ENCODE data around the gene MOB3A. TPM values are rescaled to one million over a fixed set of nuclear protein-coding genes. Genes with fewer than 3 reads are reported as not detected.
A peak's percentile ranks its signal among the peaks of the same experiment; 100 is the strongest.

Gene MOB3A
- polyA plus RNA-seq, 1 of the 3 experiments (the other 2 are of a cell fraction): 24.1 TPM

DNA sequence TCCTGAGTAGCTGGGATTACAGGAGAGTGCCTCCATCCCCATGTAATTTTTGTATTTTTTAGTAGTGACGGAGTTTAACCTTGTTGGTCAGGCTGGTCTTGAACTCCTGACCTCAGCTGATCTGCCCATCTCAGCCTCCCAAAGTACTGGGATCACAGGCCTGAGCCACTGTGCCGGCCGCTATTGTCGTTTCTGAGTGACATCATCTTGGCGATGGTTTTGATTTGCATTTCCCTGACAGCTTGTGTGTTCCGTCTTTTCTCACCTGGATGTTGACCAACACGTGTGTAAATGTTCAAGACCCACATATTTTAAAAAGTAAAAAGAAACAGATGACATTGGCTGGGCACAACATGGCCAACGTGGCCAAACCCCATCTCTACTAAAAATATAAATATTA is 32.3 kb downstream of the MOB3A start:
- POLR2A ChIA-PET: no interaction called here
- Histone ChIP-seq H3K27me3 (ENCODE audit: insufficient read depth) (no peaks in the 10 kb centered on the region), H3K4me3 (ENCODE audit: low read depth in 2 of 2, low read length in 1 of 2) (no peak overlapping the region), H3K79me2 (ENCODE audit: insufficient read depth) (no peaks in the 10 kb centered on the region; the same call in 1 of the 2 replicates), H3K9me3 (no peaks in the 10 kb centered on the region), H3K27ac (ENCODE audit: low read depth in 2 of 2, low read length in 1 of 2) (no peak overlapping the region), H4K20me1 (ENCODE audit: insufficient read depth) (no peaks in the 10 kb centered on the region), H3K4me2 (no peak overlapping the region), H3F3A (replicated peaks; ENCODE audit: insufficient read depth) (peaks cover 11% of the 10 kb centered on the region), H3K4me1 (ENCODE audit: control insufficient read depth in 1 of 2, insufficient read depth in 2 of 2, low read depth in 1 of 2, low read length in 1 of 2) (peaks cover 25 to 40% of the 10 kb centered on the region in 2 experiments; a peak in 3 of 4 replicates), H3K9ac (no peak overlapping the region), H2AFZ (ENCODE audit: low read depth) (no peak overlapping the region), H3K36me3 (replicated peaks in 1 of 2; ENCODE audit: control insufficient read depth in 1 of 2, insufficient read depth in 2 of 2, low read length in 1 of 2) (no peaks in the 10 kb centered on the region), H3K9me2 (no peaks in the 10 kb centered on the region)
- TF ChIP-seq FOXM1 (IDR thresholded peaks at IDR 0.05; ENCODE audit: low read depth) (no peak), SMC3 (IDR thresholded peaks at IDR 0.05; ENCODE audit: low read depth, low read length) (no peak), FOXJ3 (CRISPR knock-in tag; IDR thresholded peaks at IDR 0.05) (no peak), EZH2phosphoT487 (IDR thresholded peaks at IDR 0.05; ENCODE audit: borderline replicate concordance, low read depth) (no peak), EP300 (IDR thresholded peaks at IDR 0.05; ENCODE audit: borderline replicate concordance in 1 of 2, low read depth in 1 of 2, low read length in 1 of 2) (no peak), ELF1 (IDR thresholded peaks at IDR 0.05) (no peak), NFIC (IDR thresholded peaks at IDR 0.05; ENCODE audit: borderline replicate concordance) (no peak), RCOR1 (IDR thresholded peaks at IDR 0.05; ENCODE audit: low read length) (no peak), RXRA (IDR thresholded peaks at IDR 0.05; ENCODE audit: borderline replicate concordance, low read depth) (no peak), SIN3A (IDR thresholded peaks at IDR 0.05; ENCODE audit: borderline replicate concordance, low read depth, low read length) (no peak), RFX5 (IDR thresholded peaks at IDR 0.05; ENCODE audit: low read length) (no peak), TCF12 (IDR thresholded peaks at IDR 0.05) (no peak), RAD21 (IDR thresholded peaks at IDR 0.05; ENCODE audit: low read length) (no peak)
- TF ChIP-seq, protein P1, sequence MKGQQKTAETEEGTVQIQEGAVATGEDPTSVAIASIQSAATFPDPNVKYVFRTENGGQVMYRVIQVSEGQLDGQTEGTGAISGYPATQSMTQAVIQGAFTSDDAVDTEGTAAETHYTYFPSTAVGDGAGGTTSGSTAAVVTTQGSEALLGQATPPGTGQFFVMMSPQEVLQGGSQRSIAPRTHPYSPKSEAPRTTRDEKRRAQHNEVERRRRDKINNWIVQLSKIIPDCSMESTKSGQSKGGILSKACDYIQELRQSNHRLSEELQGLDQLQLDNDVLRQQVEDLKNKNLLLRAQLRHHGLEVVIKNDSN (IDR thresholded peaks at IDR 0.05; ENCODE audit: borderline replicate concordance, low read depth): no peak
- TF ChIP-seq, protein P2, sequence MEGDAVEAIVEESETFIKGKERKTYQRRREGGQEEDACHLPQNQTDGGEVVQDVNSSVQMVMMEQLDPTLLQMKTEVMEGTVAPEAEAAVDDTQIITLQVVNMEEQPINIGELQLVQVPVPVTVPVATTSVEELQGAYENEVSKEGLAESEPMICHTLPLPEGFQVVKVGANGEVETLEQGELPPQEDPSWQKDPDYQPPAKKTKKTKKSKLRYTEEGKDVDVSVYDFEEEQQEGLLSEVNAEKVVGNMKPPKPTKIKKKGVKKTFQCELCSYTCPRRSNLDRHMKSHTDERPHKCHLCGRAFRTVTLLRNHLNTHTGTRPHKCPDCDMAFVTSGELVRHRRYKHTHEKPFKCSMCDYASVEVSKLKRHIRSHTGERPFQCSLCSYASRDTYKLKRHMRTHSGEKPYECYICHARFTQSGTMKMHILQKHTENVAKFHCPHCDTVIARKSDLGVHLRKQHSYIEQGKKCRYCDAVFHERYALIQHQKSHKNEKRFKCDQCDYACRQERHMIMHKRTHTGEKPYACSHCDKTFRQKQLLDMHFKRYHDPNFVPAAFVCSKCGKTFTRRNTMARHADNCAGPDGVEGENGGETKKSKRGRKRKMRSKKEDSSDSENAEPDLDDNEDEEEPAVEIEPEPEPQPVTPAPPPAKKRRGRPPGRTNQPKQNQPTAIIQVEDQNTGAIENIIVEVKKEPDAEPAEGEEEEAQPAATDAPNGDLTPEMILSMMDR (IDR thresholded peaks at IDR 0.05): no peak
- 91% methylated on average over 8 of the region's 8 CpGs for WGBS (ENCODE audit: low lambda C conversion rate)
- no peak for DNase-seq
- CTCF ChIA-PET: interaction anchor here (0.6 to 2.0 kb wide), 5 partner anchors 11 to 608 kb away, joined by 3 to 9 read pairs (median 3); no protein-coding TSS in a partner anchor

DNA sequence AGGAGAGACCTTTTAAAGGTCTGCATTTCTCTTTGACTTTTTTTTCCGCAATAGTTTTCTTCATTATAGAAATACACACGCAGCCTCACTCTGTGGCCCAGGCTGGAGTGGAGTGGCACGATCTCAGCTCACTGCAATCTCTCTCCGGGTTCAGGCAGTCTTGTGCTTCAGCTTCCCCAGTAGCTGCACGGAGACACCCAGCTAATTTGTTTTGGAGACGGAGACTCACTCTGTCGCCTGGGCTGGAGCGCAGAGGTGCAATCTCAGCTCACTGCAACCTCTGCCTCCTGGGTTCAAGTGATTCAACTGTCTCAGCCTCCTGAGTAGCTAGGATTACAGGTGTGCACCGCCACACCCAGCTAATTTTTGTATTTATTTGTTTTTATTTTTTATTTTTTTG is 33.4 kb downstream of the MOB3A start:
- Histone ChIP-seq H3K4me3 (ENCODE audit: low read depth in 2 of 2, low read length in 1 of 2) (no peak overlapping the region), H3K4me2 (peak overlapping the region; percentile 97; the same call in 1 of the 2 replicates), H3K9me2 (no peaks in the 10 kb centered on the region), H3K79me2 (ENCODE audit: insufficient read depth) (no peaks in the 10 kb centered on the region; the same call in 1 of the 2 replicates), H3F3A (replicated peaks; ENCODE audit: insufficient read depth) (peaks cover 11% of the 10 kb centered on the region), H3K9me3 (no peaks in the 10 kb centered on the region), H3K4me1 (ENCODE audit: control insufficient read depth in 1 of 2, insufficient read depth in 2 of 2, low read depth in 1 of 2, low read length in 1 of 2) (peaks cover 25 to 40% of the 10 kb centered on the region in 2 experiments; a peak in 3 of 4 replicates), H2AFZ (ENCODE audit: low read depth) (no peak overlapping the region), H4K20me1 (ENCODE audit: insufficient read depth) (no peaks in the 10 kb centered on the region), H3K9ac (no peak overlapping the region), H3K36me3 (replicated peaks in 1 of 2; ENCODE audit: control insufficient read depth in 1 of 2, insufficient read depth in 2 of 2, low read length in 1 of 2) (no peaks in the 10 kb centered on the region), H3K27me3 (ENCODE audit: insufficient read depth) (no peaks in the 10 kb centered on the region), H3K27ac (ENCODE audit: low read depth in 2 of 2, low read length in 1 of 2) (peak overlapping the region in 1 of 2 experiments; percentile 91; a peak in 1 of 4 replicates)
- WGBS (ENCODE audit: low lambda C conversion rate): 94% methylated on average over 9 of the region's 9 CpGs
- no peak for DNase-seq
- POLR2A ChIA-PET: interaction anchor here (0.6 to 3.1 kb wide), 2 partner anchors 11 to 137 kb away, joined by 4 to 13 read pairs; partner anchors contain the start of gene MKNK2
- CTCF ChIA-PET: interaction anchor here (2.0 kb wide), 1 partner anchor 133 kb away, joined by 9 read pairs; no protein-coding TSS in a partner anchor
- TF ChIP-seq POLR2AphosphoS5 (IDR thresholded peaks at IDR 0.05; ENCODE audit: low read depth, low read length) (no peak), RFX5 (IDR thresholded peaks at IDR 0.05; ENCODE audit: low read length) (no peak), TAF1 (IDR thresholded peaks at IDR 0.05; ENCODE audit: borderline replicate concordance, low read depth, low read length) (no peak), GATA2 (CRISPR knock-in tag; IDR thresholded peaks at IDR 0.05) (no peak), FOXM1 (IDR thresholded peaks at IDR 0.05; ENCODE audit: low read depth) (no peak)
- TF ChIP-seq, protein P3, sequence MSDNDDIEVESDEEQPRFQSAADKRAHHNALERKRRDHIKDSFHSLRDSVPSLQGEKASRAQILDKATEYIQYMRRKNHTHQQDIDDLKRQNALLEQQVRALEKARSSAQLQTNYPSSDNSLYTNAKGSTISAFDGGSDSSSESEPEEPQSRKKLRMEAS (IDR thresholded peaks at IDR 0.05; ENCODE audit: low read depth): no peak
- TF ChIP-seq, protein P4, sequence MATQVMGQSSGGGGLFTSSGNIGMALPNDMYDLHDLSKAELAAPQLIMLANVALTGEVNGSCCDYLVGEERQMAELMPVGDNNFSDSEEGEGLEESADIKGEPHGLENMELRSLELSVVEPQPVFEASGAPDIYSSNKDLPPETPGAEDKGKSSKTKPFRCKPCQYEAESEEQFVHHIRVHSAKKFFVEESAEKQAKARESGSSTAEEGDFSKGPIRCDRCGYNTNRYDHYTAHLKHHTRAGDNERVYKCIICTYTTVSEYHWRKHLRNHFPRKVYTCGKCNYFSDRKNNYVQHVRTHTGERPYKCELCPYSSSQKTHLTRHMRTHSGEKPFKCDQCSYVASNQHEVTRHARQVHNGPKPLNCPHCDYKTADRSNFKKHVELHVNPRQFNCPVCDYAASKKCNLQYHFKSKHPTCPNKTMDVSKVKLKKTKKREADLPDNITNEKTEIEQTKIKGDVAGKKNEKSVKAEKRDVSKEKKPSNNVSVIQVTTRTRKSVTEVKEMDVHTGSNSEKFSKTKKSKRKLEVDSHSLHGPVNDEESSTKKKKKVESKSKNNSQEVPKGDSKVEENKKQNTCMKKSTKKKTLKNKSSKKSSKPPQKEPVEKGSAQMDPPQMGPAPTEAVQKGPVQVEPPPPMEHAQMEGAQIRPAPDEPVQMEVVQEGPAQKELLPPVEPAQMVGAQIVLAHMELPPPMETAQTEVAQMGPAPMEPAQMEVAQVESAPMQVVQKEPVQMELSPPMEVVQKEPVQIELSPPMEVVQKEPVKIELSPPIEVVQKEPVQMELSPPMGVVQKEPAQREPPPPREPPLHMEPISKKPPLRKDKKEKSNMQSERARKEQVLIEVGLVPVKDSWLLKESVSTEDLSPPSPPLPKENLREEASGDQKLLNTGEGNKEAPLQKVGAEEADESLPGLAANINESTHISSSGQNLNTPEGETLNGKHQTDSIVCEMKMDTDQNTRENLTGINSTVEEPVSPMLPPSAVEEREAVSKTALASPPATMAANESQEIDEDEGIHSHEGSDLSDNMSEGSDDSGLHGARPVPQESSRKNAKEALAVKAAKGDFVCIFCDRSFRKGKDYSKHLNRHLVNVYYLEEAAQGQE (IDR thresholded peaks at IDR 0.05; ENCODE audit: low read depth, low read length): no peak
- TF ChIP-seq, protein P5, sequence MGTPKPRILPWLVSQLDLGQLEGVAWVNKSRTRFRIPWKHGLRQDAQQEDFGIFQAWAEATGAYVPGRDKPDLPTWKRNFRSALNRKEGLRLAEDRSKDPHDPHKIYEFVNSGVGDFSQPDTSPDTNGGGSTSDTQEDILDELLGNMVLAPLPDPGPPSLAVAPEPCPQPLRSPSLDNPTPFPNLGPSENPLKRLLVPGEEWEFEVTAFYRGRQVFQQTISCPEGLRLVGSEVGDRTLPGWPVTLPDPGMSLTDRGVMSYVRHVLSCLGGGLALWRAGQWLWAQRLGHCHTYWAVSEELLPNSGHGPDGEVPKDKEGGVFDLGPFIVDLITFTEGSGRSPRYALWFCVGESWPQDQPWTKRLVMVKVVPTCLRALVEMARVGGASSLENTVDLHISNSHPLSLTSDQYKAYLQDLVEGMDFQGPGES (IDR thresholded peaks at IDR 0.05; ENCODE audit: low read depth, low read length): no peak
